Measurements from ENCODE around the gene TOP2B.

TOP2B gene

GRCh38 chr3:25677121-25677520 is 12.4 kb upstream of the TOP2B start:
- DNase-seq (ENCODE audit: low read depth in 2 of 3, low spot score in 2 of 3): no peak

GRCh38 chr3:25674670-25675069 is 10.0 kb upstream of the TOP2B start:
- no peak for DNase-seq (ENCODE audit: low read depth in 2 of 3, low spot score in 2 of 3)

- DNase-seq (ENCODE audit: low read depth in 2 of 3, low spot score in 2 of 3): no peak
Observed at GRCh38 chr3:25673738-25674298, 9.1 kb upstream of the TOP2B start.

GRCh38 chr3:25665315-25666280 is 891 bp upstream of the TOP2B start:
- DNase-seq (ENCODE audit: low read depth in 2 of 3, low spot score in 2 of 3): no peak

GRCh38 chr3:25663869-25664811 is 567 bp downstream of the TOP2B start:
- DNase-seq (ENCODE audit: low read depth in 2 of 3, low spot score in 2 of 3): peak; percentile 51 to 54 (median 52)

GRCh38 chr3:25663347-25663868 is 1.3 kb downstream of the TOP2B start:
- DNase-seq (ENCODE audit: low read depth in 2 of 3, low spot score in 2 of 3): no peak

- no peak for DNase-seq (ENCODE audit: low read depth in 2 of 3, low spot score in 2 of 3)
Observed at GRCh38 chr3:25662736-25663320, 1.9 kb downstream of the TOP2B start.

GRCh38 chr3:25661694-25662437 is 2.8 kb downstream of the TOP2B start:
- DNase-seq (ENCODE audit: low read depth in 2 of 3, low spot score in 2 of 3): no peak

GRCh38 chr3:25658836-25659235 is 5.9 kb downstream of the TOP2B start:
- no peak for DNase-seq (ENCODE audit: low read depth in 2 of 3, low spot score in 2 of 3)

GRCh38 chr3:25657293-25657692 is 7.4 kb downstream of the TOP2B start:
- no peak for DNase-seq (ENCODE audit: low read depth in 2 of 3, low spot score in 2 of 3)

GRCh38 chr3:25655659-25656058 is 9.0 kb downstream of the TOP2B start:
- DNase-seq (ENCODE audit: low read depth in 2 of 3, low spot score in 2 of 3): no peak

- DNase-seq (ENCODE audit: low read depth in 2 of 3, low spot score in 2 of 3): no peak
Observed at GRCh38 chr3:25654576-25654975, 10.1 kb downstream of the TOP2B start.

GRCh38 chr3:25653322-25653721 is 11.4 kb downstream of the TOP2B start:
- DNase-seq (ENCODE audit: low read depth in 2 of 3, low spot score in 2 of 3): no peak

- DNase-seq (ENCODE audit: low read depth in 2 of 3, low spot score in 2 of 3): no peak
Observed at GRCh38 chr3:25652921-25653320, 11.8 kb downstream of the TOP2B start.

- DNase-seq (ENCODE audit: low read depth in 2 of 3, low spot score in 2 of 3): no peak
Observed at GRCh38 chr3:25648925-25649830, 15.5 kb downstream of the TOP2B start.

GRCh38 chr3:25648107-25648535 is 16.6 kb downstream of the TOP2B start:
- DNase-seq (ENCODE audit: low read depth in 2 of 3, low spot score in 2 of 3): peak; percentile 31 to 90 (median 67)

- DNase-seq (ENCODE audit: low read depth in 2 of 3, low spot score in 2 of 3): no peak
Observed at GRCh38 chr3:25635038-25635437, 29.7 kb downstream of the TOP2B start.

GRCh38 chr3:25633919-25634318 is 30.8 kb downstream of the TOP2B start:
- DNase-seq (ENCODE audit: low read depth in 2 of 3, low spot score in 2 of 3): no peak

- DNase-seq (ENCODE audit: low read depth in 2 of 3, low spot score in 2 of 3): no peak
Observed at GRCh38 chr3:25631989-25632388, 32.7 kb downstream of the TOP2B start.
